GM18861 (cell line): ENCODE results near the gene KRTAP1-5.
"Not testable (repeated sequence)": the region's sequence is repeated elsewhere in the genome, so short reads cannot be mapped to it uniquely, and the experiment has no call there.

Source experiments
- ATAC-seq: cut with Tn5 transposase; IDR thresholded peaks from one replicate; pipeline ENCODE4 v1.9.1; 2021; ENCODE audit not compliant: unreplicated experiment

The KRTAP1-5 gene, protein sequence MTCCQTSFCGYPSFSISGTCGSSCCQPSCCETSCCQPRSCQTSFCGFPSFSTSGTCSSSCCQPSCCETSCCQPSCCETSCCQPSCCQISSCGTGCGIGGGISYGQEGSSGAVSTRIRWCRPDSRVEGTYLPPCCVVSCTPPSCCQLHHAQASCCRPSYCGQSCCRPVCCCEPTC

DNA sequence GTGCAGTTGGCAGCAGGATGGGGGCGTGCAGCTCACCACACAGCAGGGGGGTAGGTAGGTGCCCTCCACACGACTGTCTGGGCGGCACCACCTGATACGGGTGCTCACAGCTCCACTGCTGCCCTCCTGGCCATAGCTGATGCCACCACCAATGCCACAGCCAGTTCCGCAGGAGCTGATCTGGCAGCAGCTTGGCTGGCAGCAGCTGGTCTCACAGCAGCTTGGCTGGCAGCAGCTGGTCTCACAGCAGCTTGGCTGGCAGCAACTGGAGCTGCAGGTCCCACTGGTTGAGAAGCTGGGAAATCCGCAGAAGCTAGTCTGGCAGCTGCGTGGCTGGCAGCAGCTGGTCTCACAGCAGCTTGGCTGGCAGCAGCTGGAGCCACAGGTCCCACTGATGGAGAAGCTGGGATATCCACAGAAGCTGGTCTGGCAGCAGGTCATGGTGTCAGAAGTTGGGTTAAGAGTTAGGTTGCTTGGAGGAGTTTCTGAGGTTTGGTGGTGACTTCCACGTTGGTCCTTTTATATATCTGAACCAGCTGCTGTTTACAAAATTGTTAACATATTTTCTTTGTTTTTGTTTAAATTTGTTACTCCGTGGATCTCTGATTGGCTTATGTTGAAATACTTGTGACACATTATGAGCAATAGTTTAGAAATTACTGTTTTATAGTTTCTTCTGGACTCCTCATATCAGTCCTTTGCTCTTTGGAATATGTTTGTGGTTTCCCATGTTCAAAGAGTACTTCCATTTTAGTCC is at the start of gene KRTAP1-5:
KRTAP1-5 (minus strand) TSS at position 494 of the 757 bp plus-strand sequence; CDS start at position 441, 53 bp downstream.
- ATAC-seq, result no peak

DNA sequence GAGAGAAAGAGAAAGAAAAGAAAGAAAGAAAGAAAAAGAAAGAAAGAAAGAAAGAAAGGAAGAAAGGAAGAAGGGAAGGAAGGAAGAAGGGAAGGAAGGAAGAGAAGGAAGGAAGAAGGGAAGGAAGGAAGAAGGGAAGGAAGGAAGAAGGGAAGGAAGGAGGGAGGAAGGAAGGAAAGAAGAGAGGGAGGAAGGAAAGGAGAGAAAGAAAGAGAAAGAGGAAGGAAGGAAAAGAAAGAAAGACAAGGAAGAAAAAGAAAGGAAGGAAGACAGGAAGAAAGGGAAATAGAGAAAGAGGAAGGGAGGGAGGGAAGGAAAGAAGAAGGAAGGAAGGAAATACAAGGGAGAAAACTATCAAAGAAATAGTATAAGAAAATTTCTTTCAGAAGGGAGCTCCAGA is 49.8 kb upstream of the KRTAP1-5 start:
- no peak for ATAC-seq

DNA sequence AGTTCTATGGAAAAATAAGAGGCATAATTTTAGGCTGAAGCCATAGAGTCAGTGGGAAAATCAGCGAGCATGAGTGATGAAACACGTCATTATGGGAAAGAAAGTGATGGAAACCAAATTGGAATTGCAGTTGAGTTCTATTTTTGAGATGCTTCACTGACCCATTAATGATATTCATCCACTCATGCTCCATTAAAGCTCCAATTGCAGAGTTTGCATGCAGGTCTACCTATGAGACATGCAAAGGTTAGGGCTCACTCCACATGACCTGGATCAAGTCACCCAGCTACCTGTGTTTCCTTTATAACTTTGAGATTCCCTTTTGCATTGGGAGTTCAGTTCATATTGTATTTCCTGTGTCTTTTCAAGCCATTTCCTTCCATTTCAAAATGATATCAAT is 46.7 kb upstream of the KRTAP1-5 start:
- no peak for ATAC-seq

DNA sequence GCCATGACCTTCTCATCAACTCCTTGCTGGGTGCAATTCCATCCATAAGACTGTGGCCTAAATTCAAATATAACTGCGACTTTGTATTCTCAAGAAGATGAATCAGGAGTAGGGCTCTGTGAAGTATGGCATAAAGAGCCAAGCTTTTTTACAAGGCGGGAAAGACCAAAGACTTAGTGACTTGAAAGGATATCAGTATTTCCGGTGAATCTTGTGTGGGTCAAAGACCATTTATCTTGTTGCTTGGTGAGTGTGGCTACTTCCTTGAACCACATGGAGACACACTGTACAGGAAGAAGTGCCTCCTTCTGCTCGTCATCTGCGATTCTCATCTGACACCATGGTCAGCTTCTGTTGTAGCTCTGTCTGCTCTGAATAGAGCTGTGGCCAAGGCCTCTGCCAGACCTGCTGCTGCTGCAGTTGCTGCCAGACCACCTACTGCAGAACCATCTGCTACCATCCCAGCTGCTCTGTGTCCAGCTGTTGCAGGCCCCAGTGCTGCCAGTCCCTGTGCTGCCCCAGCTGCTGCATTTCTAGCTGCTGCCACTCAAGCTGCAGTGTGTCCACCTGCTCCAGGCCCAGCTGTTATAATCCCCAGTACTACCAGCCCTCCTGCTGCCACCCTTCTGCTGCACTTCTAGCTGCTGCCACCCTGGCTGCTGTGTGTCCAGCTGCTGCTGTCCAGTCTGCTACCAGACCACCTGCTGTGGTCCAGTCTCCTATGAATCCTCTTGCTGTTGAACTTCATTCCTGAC is 44.8 kb upstream of the KRTAP1-5 start:
- ATAC-seq, result no peak

DNA sequence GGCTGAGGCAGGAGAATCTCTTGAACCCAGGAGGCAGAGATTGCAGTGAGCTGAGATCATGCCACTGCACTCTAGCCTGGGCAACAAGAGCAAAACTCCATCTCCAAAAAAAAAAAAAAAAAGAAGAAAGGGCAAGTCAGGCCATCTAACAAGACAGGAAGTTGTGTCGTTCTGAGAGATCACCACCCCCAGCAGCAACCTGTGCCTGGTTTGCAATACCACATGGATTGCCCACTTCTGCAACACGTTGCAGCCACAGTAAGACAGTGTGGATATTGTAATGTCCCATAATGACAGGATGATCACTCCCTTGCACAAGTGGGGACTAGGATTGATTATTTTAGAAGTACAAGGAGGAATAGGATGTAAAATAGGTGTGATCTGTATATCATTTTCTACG is 42.0 kb upstream of the KRTAP1-5 start:
- no peak for ATAC-seq

DNA sequence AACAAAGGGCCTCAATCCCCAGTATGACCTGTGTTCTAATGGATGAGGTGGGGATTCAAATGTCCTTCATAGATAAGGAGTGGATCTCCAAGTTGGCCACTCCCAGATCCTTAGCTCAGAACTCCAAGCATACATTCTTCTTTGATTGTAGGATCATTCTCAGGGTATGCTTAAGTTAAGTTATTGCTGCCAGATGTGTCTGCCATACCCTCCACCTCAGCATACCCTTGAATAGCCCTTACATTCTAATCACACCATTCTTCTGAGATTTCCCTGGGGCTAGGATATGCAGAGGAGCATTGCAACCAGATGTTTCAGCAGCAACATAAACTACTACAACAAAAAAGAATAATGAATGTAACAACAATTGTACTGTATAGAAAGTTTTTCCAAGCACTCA is 40.3 kb upstream of the KRTAP1-5 start:
- no peak for ATAC-seq

DNA sequence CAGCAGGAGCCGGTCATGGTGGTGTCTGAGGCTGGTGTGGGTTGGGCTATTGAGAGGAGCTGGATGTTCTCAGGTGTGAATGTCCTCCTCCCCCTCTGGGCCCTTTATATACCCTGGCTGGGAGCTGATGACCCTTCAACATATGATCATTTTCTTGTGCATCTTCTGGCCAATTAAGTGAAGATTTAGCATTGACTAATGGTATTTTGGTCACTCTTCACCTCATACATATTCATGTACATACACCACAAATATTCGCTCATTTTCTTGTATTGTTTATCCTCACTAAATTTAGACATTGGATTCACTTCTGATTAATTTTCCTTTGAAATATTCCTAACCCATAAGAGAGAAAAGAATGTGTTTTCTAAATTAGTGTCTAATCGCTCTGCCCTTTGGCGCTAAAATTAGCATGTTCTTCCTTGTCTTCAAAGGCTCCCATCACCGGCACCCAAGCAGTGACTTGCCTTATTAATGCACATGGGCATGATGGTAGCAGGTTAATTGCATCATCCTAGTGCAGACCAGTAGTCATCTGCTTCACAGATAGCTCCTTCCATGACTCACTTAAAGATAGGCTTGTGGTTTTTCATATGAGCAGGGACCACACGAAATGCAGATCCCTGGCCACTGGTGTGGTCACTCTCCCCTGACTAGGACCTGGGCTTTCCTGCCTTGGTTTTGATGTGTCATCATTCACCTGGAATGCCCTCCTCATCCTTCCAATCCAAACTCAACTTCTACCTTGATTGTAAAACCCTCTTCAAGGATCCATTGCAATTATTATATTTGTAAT is 39.0 kb upstream of the KRTAP1-5 start, which contains the start of gene KRTAP2-4:
KRTAP2-4 (minus strand) TSS at position 51 of the 796 bp plus-strand sequence; CDS start at position 17, 34 bp downstream.
- ATAC-seq, result no peak

DNA sequence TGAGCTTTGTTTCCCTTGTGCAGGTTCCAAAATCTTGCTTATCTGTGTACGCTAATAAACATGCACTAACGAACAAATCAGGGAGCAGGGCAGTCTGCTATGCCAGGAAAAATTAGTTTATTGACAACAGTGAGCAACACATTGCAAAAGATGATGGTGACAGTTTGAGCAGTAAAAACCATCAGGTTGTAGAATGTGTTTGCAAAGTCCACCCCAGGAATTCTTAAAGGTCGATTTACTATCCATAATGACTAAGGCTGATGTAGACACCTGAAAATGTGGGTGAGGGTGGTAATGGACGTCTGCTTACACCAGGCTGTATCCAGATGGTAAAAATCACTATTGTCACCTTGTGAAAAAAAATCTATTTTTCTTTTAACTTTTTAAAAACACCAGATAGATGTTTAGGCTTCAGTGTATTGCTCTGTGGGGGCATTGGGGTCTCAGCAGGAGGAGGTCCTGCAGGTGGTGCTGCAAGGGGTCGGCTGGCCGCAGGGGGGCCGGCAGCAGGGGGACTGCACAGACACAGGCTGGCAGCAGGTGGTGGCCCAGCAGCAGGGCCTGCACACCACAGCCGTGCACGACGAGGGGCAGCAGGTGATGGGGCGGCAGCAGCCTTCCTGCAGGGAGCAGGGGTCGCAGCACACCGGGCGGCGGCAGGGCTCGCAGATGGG is 38.1 kb upstream of the KRTAP1-5 start:
- not testable (repeated sequence) for ATAC-seq

DNA sequence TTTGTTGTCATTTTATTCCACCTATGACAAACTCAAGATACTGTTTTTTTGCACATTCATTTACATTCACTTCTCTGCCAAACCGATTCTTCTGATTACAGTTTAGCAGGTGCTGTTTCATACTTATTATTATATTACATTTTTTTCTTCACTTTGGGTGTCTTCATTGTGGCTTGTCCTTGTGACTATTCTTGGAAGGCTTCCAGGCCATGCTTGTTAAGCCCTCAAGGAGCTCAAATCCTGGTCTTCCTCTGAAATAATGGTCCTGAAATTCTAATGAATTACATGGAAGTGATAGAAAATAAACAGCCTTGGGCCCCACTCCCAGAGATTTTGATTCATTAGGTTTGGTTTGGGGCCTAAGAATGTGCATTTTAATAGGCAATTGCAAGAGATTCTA is 37.3 kb upstream of the KRTAP1-5 start:
- ATAC-seq, result no peak

DNA sequence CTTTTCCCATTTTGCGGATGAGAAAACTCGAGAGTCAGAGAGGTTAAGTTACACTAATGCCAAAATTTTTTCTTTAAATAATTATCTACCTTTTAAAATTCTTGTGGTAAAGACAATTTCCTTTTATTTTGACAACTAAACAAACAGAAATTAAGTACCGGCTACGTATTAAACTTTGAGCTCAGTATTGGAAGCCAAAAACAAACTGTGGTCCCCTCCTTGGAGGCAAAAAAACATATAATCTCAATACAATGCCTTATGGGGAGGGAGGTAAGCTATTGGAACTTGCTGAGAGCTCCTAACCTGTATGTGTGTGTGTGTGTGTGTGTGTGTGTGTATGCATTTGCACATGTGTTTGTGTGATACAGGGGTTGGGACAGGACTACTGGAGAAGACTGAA is 36.4 kb upstream of the KRTAP1-5 start:
- ATAC-seq, result no peak

DNA sequence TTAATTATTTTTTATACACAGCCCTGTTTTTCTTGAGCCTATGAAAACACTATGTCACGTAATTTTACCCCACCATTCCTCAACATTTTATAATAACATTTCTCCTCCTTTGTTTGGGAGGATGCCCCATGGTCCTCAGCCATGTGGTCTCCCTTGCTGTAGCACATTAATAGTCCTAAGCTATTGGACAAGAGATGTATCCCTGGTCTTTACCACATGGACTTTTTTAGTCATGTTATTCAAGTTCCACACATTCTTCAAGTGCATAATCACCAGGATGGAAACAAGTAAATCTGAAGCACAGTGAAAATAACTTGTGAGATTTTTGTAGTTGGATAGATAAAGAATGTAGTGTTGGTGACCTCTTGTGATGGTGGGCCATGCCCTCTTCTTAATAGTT is 35.0 kb upstream of the KRTAP1-5 start:
- no peak for ATAC-seq

DNA sequence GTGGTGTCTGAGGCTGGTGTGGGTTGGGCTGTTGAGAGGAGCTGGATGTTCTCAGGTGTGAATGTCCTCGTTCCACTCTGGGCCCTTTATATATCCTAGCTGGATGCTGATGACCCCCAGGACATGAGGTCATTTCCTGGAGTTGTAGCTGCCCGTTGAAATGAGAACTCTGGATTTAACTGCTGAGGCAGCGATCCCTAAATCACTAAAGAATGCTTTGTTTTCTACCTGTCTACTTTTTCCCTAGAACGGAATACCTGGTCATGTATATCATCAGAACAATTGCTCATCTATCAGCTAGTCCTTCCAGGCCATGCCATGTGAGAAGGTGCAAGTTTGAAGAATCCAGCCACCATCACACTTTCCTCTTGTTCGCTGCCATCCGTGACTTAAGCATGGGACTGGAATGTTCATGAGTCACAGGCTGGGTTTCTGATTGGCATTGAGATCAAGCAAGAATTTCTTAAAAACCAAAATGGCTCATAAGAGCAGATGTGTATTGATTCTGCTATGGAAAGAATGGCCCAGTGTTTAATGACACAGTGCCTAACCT is 33.1 kb upstream of the KRTAP1-5 start, which contains the start of gene KRTAP2-3:
KRTAP2-3 (minus strand) TSS at position 63 of the 553 bp plus-strand sequence. CDS start 64 bp downstream, outside the sequence.
- ATAC-seq, result no peak

DNA sequence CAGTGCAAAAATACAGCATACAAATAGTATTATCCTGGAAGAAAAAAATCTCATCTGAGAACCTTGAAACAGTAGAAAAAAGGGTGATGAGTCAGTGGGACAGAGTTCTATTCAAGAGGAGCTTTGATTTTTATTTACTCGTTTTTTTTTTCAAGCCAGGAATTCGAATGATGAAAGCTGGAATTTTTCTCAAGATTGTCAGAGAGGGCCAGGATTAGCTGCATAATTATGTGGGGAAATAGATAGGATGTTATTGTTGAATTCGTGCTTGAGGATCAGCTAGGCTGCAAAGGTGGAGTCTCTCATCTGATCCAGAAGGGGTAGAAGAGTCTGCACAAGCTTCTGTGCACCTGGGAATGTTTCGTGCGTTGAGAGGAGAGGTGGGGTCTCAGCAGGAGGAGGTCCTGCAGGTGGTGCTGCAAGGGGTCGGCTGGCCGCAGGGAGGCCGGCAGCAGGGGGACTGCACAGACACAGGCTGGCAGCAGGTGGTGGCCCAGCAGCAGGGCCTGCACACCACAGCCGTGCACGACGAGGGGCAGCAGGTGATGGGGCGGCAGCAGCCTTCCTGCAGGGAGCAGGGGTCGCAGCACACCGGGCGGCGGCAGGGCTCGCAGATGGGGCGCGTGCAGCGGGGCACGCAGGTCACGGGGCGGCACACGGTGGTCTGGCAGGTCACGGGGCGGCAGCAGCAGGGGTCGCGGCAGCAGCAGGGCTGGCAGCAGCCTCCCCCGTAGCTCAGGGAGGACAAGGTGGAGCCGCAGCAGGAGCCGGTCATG is 32.5 kb upstream of the KRTAP1-5 start:
- ATAC-seq, result not testable (repeated sequence)

DNA sequence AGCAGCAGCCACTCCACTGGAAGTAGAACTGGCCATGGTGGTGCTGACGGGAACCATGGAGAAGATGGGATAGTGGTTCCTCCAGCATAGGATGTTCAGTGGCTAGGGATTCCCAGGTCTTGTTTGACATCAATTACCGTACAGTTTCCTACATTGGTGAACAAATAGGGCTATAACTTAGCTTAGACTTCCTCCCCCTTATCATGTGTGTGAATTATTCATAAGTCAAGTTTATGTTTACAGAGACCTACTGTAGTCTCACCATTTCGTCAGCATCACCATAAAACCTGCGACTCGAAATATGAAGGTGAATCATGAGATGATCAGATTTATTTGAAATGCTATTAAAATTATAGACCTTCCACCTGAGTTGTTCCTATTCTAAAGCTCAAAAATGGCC is 31.7 kb upstream of the KRTAP1-5 start:
- ATAC-seq, result no peak

DNA sequence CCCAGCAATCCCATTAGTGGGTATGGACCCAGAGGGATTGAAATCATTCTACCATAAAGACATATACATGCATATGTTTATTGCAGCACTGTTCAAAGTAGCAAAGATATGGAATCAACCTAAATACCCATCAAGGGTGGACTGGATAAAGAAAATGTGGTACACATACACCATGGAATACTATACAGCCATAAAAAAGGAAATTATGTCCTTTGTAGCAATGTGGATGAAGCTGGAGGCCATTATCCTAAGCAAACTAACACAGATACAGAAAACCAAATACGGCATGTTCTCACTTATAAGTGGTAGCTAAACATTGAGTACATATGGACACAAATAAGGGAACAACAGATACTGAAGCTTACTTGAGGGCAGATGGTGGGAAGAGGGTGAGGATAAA is 30.5 kb upstream of the KRTAP1-5 start:
- no peak for ATAC-seq

DNA sequence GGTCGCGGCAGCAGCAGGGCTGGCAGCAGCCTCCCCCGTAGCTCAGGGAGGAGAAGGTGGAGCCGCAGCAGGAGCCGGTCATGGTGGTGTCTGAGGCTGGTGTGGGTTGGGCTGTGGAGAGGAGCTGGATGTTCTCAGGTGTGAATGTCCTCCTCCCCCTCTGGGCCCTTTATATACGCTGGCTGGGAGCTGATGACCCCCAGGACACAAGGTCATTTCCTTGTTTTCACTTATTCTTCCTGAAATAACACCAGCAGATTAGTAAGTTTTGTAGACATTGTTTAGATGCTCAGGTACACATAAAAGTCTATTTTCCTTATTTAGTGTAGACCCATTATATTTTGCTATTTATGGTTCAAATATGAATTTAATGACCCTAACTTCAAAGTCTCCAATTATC is 28.1 kb upstream of the KRTAP1-5 start, which contains the start of gene KRTAP2-2:
KRTAP2-2 (minus strand) TSS at position 101 of the 400 bp plus-strand sequence; CDS start at position 82, 19 bp downstream.
- ATAC-seq, result not testable (repeated sequence)

DNA sequence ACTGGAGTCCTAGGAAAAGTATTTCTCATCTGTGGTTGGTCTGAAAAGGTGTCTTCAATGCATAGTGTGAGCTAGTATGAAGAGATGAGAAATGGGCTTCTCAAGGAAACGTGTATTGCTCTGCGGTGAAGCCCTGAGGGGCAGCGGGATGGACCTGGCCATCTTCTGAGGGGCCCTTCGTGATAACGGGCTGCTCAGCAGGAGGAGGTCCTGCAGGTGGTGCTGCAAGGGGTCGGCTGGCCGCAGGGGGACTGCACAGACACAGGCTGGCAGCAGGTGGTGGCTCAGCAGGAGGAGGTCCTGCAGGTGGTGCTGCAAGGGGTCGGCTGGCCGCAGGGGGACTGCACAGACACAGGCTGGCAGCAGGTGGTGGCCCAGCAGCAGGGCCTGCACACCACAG is 27.5 kb upstream of the KRTAP1-5 start:
- ATAC-seq, result not testable (repeated sequence)

DNA sequence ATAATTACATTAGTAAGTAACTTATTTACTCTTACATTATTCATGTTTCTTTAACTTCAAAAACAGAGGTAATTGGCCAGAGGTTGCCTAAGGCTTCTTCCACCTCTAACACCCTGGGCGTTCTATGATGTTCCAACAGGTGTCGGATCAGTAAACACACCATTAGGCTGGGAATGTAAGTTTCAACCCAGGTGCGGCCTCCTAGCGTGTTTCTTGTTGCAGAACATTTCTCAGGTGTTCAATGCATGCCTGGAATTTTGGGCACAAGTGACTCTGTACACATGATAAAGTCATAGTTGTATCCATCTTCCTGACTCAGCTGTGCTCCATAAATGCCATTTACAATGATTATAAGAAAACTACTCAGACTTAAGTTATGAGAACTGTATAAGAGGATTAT is 27.0 kb upstream of the KRTAP1-5 start:
- no peak for ATAC-seq

DNA sequence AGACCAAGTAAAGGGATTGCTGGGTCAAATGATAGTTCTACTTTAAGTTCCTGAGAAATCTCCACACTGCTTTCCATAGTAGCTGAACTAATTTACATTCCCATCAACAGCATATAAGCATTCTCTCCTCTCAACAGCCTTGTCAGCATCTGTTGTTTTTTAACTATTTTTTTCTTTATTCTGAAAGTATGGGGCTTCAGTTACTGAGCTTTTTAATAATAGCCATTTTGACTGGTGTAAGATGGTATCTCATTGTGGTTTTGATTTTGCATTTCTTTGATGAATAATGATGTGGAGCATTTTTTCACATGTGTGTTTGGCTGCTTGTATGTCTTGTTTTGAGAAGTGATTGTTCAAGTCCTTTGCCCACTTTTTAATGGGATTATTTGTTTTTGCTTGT is 25.6 kb upstream of the KRTAP1-5 start:
- ATAC-seq, result no peak
